Mucosa of descending colon (tissue), 3 donors: ENCODE results near the gene FIGLA. TPM values are rescaled to one million over a fixed set of nuclear protein-coding genes. Genes with fewer than 3 reads are reported as not detected.

ENCODE experiments used
- ATAC-seq: fragments of 200-7000 bp; cut with Tn5 transposase; one replicate; pipeline ENCODE4 v1.9.1; 2020; ENCODE audit warnings: mild to moderate bottlenecking, moderate library complexity
- DNase-seq, 3 donors: peaks; one replicate each; pipeline ENCODE4 v3.0.0-alpha.2; 2020
- H3K36me3 ChIP-seq: fragments of 200-600 bp; one replicate; pipeline ENCODE4 v1.8.0; 2021; ENCODE audit warnings: low read depth, mild to moderate bottlenecking
- H3K4me1 ChIP-seq: fragments of 200-600 bp; one replicate; pipeline ENCODE4 v1.8.0; 2021; ENCODE audit warnings: low read depth, mild to moderate bottlenecking
- H3K4me3 ChIP-seq: fragments of 200-600 bp; one replicate; pipeline ENCODE4 v1.8.0; 2021; ENCODE audit warnings: mild to moderate bottlenecking
- H3K9me3 ChIP-seq: fragments of 200-600 bp; one replicate; pipeline ENCODE4 v1.8.0; 2021; ENCODE audit warnings: mild to moderate bottlenecking
- CTCF ChIP-seq: fragments of 200-600 bp; IDR thresholded peaks from one replicate; pipeline ENCODE4 v1.8.0; 2022; ENCODE audit warnings: antibody characterized with exemption, mild to moderate bottlenecking
- intact Hi-C, 2 donors: fragments of 100-400 bp; cut with DNase I in 1 of 2; cut with micrococcal nuclease in 1 of 2; formaldehyde crosslinking; loops; one replicate each; pipeline versions ENCODE4 v1.11.0 to v1.11.1; 2022; cut with DNase I, micrococcal nuclease
- total RNA-seq, 3 donors: library from RNA; stranded (reverse); fragmentation: NEBNext Ultra II Directional in 2 of 3; extraction: Animal tissue kit (Norgen Biotek cat#: 25700) in 2 of 3; gene quantifications; one replicate each; pipeline versions ENCODE4 v1.2.1 to v1.2.4, GENCODE V29; 2021 to 2023
- donor health status: DM: no; HTN: no; CAD: no; lungs with moderate emphysema.
- donor health status: DM: no; HTN: no; CAD: no.
- donor health status: DM: no; HTN: yes; CAD: no.

The FIGLA gene
- total RNA-seq, 3 donors from 2014 or later: not detected

- intact Hi-C loops: no loop called here
- H3K4me1 ChIP-seq: peaks cover 11% of the 10 kb centered on the region
- H3K9me3 ChIP-seq: no peaks in the 10 kb centered on the region
- H3K36me3 ChIP-seq: no peaks in the 10 kb centered on the region
- no peak overlapping the region for H3K4me3 ChIP-seq
- no peak for TF ChIP-seq CTCF
- ATAC-seq (no peak), DNase-seq (no peak)
Observed at GRCh38 chr2:70769450-70769849, 21.0 kb downstream of the FIGLA start.

DNA sequence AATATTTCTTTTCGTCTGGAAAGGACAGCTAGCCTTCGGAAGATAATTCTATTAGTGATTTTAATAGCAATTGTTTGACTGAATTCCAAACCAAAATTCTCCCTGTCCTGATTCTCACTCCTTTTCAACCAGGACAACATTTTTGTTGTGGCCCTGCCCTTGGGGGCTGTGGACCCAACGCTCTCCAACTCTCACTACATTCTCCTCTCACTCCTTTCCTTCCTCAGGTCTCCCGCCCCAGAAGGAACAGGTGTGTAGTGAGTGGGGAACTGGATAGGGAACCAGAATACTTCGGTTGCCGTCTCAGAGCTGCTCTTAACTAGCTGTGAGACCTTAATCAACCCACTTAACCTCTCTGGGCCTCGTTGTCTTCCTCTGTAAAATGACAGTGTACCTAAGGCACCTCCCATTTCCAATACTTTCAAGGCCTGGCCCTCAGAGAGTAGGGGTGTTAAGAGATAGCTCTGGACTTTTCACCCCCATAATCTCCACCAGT, 21.8 kb downstream of the FIGLA start:
- Histone ChIP-seq H3K4me1 (peaks cover 11% of the 10 kb centered on the region), H3K4me3 (no peak overlapping the region), H3K36me3 (no peaks in the 10 kb centered on the region), H3K9me3 (no peaks in the 10 kb centered on the region)
- intact Hi-C loops: no loop called here
- DNase-seq (no peak), ATAC-seq (no peak)
- no peak for TF ChIP-seq CTCF

DNA sequence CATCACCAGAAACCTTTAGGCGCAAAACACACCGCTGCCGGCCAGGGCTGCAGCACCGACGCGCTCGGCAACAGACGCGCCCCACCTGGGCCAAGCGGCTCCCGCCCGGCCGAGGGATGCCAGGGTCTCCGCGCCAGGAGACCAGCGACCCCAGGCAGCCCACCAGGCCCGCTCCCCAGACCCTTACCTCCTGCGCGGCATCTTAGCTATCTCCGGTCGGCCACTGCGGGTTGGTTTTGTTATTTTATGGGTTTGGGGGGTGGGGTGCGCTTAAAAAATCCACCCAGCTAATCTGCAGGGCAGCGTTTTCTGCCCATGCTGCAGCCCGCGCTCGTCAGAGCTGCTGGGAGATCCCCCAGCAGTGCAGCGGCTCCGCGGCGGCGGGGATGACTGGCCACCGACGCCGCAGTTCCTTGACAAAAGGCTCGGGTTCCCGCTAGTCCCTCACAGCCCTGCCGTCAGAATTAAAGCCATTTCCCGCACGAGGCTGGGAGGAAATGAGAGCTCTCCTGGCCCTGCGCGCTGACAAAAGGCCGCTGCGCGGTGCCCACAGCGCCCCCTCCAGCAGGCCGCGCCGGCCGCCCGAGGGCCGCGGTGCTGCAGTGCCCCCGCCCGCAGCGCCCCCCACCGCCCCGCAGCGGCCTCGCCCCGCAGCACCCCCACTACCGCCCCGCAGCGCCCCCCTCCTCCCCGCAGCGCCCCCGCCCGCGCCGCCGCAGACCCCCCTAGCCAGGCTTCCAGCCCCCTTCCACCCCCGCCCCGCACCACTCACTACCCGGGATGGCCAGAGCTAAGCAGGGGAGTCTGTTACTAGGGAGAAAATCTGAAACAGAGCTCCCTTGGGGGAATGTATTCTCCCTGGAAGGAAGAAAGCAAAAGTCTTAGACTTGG, 22.5 kb downstream of the FIGLA start, which contains the start of gene ADD2:
Gene ADD2, minus strand, starts transcription at position 502 of the 891 bp plus-strand sequence. CDS start 61,792 bp downstream, outside the sequence.
- TF ChIP-seq CTCF: no peak
- H3K9me3 ChIP-seq: no peaks in the 10 kb centered on the region
- DNase-seq: peak in 2 of 3 donors; percentile 27 to 47
- no peak within 1 kb of the TSS for H3K4me3 ChIP-seq
- peak; percentile 51 for ATAC-seq
- H3K4me1 ChIP-seq: peaks cover 11% of the 10 kb centered on the region
- intact Hi-C loops: no loop called here
- no peaks in the 10 kb centered on the region for H3K36me3 ChIP-seq

DNA sequence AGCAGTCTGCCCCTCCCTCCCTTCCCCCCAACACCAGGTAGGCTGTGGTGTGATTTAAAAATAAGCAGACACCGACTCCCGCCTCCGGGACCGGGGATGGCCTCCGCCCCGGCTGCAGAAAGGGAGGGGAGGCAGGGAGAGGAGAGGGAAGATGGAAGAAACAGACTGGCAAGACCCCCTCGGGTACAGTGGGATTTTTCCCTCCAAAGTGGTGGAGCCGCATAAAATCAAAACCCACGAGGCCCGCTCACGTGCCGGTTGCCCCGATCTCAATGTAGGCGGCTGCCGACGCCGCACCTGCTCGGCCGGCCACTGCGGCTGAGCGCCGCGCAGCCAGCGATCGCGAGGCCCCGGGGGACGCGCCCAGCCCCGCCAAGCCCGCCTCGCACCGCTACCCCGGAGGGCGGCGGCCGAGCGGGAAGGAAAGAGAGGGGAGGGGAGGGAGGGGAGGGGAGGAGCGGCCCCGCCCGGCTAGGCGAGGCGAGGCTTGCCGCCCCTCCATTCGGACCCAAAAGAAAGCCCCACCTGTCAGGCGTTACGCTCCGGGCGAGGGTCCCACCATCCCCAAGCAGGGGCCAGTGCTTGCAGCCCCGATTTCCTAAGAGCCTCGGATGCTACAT, 23.3 kb downstream of the FIGLA start:
- no peak overlapping the region for H3K4me3 ChIP-seq
- ATAC-seq (peak; percentile 18), DNase-seq (peak in 1 of 3 donors; percentile 46)
- no peaks in the 10 kb centered on the region for H3K9me3 ChIP-seq
- H3K36me3 ChIP-seq: no peaks in the 10 kb centered on the region
- intact Hi-C loops: no loop called here
- H3K4me1 ChIP-seq: peaks cover 11% of the 10 kb centered on the region
- no peak for TF ChIP-seq CTCF

- TF ChIP-seq CTCF: no peak
- Histone ChIP-seq H3K4me1 (peaks cover 11% of the 10 kb centered on the region), H3K4me3 (no peak overlapping the region), H3K9me3 (no peaks in the 10 kb centered on the region), H3K36me3 (no peaks in the 10 kb centered on the region)
- DNase-seq (no peak), ATAC-seq (no peak)
- intact Hi-C loops: no loop called here
Observed at GRCh38 chr2:70766357-70767078, 23.9 kb downstream of the FIGLA start.
